GM12874 (cell line): ENCODE data around the gene ANKRD30BL.
"Not testable (repeated sequence)": the region's sequence is repeated elsewhere in the genome, so short reads cannot be mapped to it uniquely, and the experiment has no call there.

Experiments
- TF ChIP-seq, protein P1 (sequence below): IDR thresholded peaks from 2 replicates; pipeline ENCODE4 v1.5.1; 2011; ENCODE audit warnings: low read depth, mild to moderate bottlenecking, control low read depth, low read length, moderate library complexity; ENCODE audit not compliant: insufficient read depth

ANKRD30BL gene, protein sequence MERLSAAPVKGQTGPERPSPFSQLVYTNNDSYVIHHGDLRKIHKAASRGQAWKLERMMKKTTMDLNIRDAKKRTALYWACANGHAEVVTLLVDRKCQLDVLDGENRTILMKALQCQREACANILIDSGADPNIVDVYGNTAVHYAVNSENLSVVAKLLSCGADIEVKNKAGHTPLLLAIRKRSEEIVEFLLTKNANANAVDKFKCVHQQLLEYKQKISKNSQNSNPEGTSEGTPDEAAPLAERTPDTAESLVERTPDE

DNA sequence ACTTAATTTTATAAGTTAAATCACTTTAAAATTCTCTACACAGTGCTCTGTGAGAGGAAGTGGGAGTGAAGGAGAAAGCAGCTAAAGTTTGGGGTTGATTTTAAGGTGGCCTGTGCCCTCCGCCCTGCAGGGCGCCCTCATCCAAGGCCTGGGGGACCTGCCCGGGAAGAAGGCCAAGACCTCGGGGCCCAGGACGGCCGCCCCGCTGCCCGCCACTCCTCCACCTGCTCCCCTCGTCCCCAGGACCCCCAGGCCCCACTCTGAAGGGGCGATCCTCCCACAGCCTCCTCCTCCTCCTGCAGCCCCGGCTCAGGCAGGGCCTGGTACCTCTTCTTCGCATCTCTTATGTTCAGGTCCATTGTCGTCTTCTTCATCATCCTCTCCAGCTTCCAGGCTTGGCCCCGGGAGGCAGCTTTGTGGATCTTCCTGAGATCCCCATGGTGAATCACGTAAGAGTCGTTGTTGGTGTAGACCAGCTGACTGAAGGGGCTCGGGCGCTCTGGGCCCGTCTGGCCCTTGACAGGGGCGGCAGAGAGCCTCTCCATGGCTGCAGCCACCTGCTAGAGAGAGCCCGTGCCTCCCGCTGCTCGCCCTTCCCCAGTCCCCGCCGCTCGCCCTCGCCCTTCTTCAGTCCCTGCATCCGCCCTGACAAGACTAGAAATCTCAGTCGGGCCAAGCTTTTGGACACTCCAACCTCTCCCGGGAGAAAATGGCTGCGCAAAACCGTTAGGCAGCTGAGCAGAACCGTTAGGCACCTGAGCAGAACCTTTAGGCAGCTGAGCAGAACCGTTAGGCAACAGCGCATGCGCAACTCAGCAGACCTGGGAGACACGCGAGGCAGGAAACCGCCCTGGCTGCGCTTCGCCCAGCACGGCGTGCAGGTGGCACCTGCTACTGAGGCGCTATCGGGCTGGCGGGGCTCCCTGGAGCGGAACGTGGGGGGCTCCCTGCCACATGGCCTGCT is at the start of gene ANKRD30BL:
ANKRD30BL (minus strand) TSS at position 792 of the 964 bp plus-strand sequence; CDS start at position 545, 247 bp downstream.
- TF ChIP-seq, protein P1, sequence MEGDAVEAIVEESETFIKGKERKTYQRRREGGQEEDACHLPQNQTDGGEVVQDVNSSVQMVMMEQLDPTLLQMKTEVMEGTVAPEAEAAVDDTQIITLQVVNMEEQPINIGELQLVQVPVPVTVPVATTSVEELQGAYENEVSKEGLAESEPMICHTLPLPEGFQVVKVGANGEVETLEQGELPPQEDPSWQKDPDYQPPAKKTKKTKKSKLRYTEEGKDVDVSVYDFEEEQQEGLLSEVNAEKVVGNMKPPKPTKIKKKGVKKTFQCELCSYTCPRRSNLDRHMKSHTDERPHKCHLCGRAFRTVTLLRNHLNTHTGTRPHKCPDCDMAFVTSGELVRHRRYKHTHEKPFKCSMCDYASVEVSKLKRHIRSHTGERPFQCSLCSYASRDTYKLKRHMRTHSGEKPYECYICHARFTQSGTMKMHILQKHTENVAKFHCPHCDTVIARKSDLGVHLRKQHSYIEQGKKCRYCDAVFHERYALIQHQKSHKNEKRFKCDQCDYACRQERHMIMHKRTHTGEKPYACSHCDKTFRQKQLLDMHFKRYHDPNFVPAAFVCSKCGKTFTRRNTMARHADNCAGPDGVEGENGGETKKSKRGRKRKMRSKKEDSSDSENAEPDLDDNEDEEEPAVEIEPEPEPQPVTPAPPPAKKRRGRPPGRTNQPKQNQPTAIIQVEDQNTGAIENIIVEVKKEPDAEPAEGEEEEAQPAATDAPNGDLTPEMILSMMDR = not testable (repeated sequence)

DNA sequence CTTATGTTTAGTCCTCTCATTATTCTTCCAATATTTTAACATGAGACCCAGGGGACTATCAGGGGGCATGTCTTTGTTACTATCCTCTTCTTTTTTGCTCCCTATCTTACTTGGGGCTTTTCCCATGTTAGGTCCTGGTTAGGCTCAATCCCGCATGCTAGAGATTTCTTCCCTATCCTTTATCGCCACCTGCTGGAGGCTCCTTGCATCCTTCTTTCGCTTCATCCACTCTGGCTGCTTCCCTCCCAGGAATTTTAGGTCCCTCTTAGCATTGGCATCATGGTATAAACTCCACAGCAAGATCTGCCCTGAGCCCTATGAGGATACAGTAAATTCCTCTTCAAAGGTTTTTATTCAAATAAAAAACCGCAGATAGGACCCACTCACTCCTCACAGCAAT is 15.0 kb downstream of the ANKRD30BL start:
- TF ChIP-seq, protein P1 = peak; percentile 43; the same call in 1 of the 2 replicates
